Left renal cortex interstitium (tissue), 4 donors: ENCODE data around the gene IGFN1. TPM values are rescaled to one million over a fixed set of nuclear protein-coding genes. Genes with fewer than 3 reads are reported as not detected.

ENCODE experiments used
- DNase-seq, 4 donors: peaks; one replicate each; pipeline ENCODE4 v3.0.0-alpha.2; 2013; ENCODE audit warnings: low read depth in 4 of 4, low spot score in 2 of 4, missing footprints in 1 of 4
- polyA plus RNA-seq, 4 donors: library from polyadenylated mRNA; unstranded; fragments of 120-200 nt; gene quantifications; one replicate each; pipeline ENCODE4 v1.2.1, GENCODE V29; 2013; ENCODE audit not compliant: insufficient read length in 4 of 4

The IGFN1 gene
- 1 to 10 TPM in 2 of 4 donors, under 1 TPM in 2; 0.34 to 1.3 (median 0.78) TPM for polyA plus RNA-seq

GRCh38 chr1:201190624-201191051, at the start of gene IGFN1:
IGFN1 (plus strand) TSS chr1:201190824; CDS start chr1:201193294, 2,470 bp downstream.
- no peak for DNase-seq

GRCh38 chr1:201140941-201141260, 49.7 kb upstream of the IGFN1 start:
- no peak for DNase-seq

GRCh38 chr1:201141418-201141817, 49.2 kb upstream of the IGFN1 start:
- no peak for DNase-seq

- no peak for DNase-seq
These were observed 48.4 kb upstream of the IGFN1 start for GRCh38 chr1:201142011-201142848.

GRCh38 chr1:201142849-201143725, 47.5 kb upstream of the IGFN1 start:
- DNase-seq = no peak

GRCh38 chr1:201143726-201144635, 46.6 kb upstream of the IGFN1 start:
- DNase-seq = no peak

GRCh38 chr1:201144701-201145100, 45.9 kb upstream of the IGFN1 start:
- no peak for DNase-seq

GRCh38 chr1:201145132-201145531, 45.5 kb upstream of the IGFN1 start:
- no peak for DNase-seq

GRCh38 chr1:201145816-201146215, 44.8 kb upstream of the IGFN1 start:
- DNase-seq = no peak

GRCh38 chr1:201146626-201147390, 43.8 kb upstream of the IGFN1 start:
- DNase-seq = no peak

- no peak for DNase-seq
These were observed 43.1 kb upstream of the IGFN1 start for GRCh38 chr1:201147396-201148015.

GRCh38 chr1:201149400-201149799, 41.2 kb upstream of the IGFN1 start:
- DNase-seq = no peak

- peak in 3 of 4 donors; percentile 37 to 71 (median 48) for DNase-seq
These were observed 36.9 kb upstream of the IGFN1 start for GRCh38 chr1:201153474-201154388.

- peak; percentile 96 to 99 (median 98) for DNase-seq
These were observed 36.0 kb upstream of the IGFN1 start, which contains the start of gene TMEM9 for GRCh38 chr1:201154389-201155165. TMEM9 (minus strand) TSS chr1:201154474; CDS start chr1:201153923, 551 bp downstream.

- DNase-seq = no peak
These were observed 35.3 kb upstream of the IGFN1 start for GRCh38 chr1:201155354-201155753.

GRCh38 chr1:201156346-201156745, 34.3 kb upstream of the IGFN1 start:
- no peak for DNase-seq

- DNase-seq = no peak
These were observed 33.8 kb upstream of the IGFN1 start for GRCh38 chr1:201156819-201157218.
